Hematopoietic multipotent progenitor cell treated with erythropoietin and hydrocortisone succinate and interleukin-3 and kit ligand, for 8 days (in vitro differentiated cells): Measurements from ENCODE around the gene DOCK4.

ENCODE experiments used
- DNase-seq: peaks from one replicate; pipeline ENCODE4 v3.0.0-alpha.2; 2015

Gene DOCK4

GRCh38 chr7:111752022-111752582 lies 454.1 kb downstream of the DOCK4 start:
- peak; percentile 67 for DNase-seq

- DNase-seq = no peak
These were observed 455.3 kb downstream of the DOCK4 start for GRCh38 chr7:111750878-111751277.

DNA sequence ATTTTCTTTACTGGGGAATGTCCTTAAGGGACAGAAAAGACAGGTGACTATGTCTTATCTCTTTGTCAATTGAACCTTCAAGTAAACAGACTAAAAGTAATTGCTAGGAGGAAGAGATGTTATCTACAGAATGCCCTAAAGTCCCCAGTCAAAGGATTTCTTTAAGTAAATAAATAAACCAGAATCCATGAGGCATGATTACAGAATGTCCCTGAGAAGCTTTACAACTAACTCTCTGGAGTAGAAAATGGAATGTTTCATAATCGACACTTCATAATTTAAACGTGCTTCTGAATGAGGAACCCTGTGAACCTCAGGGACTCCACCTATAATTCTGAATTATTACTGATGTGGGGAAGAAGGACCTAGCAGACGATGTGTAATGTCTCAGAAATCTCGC lies 456.0 kb downstream of the DOCK4 start:
- DNase-seq = no peak

GRCh38 chr7:111749625-111750024 lies 456.6 kb downstream of the DOCK4 start:
- DNase-seq = no peak

- no peak for DNase-seq
These were observed 458.5 kb downstream of the DOCK4 start for GRCh38 chr7:111747718-111748117.

GRCh38 chr7:111746950-111747349 lies 459.2 kb downstream of the DOCK4 start:
- DNase-seq = no peak

DNA sequence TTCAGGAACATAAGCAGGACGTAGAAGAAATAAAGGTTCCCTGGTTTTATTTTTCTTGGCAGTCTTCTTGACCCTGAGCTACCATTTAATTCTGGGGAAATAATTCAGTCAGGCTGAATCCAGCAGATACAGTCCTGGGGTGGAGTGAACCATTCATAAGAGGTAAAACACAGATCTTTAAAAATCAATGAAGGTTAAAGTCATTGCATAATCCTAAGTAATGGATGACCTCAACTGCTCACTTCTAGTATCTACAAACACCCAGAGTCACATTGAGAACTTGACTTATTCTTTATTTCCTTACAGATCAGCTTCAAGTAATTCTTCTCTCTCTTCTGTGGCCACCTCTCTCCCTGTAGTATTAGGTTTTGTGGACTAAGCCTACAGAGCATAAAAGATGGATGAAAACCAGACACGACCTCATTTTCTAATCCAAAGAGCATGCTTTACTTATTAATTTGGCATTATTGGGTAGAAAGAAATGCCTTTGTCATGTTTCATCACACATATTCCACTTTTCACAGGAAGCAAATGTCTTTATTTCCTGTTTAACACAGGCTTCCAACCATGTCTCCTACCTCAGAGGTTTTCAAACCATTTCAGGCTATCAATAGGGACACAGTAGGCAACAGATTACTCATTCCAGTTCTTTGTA lies 461.6 kb downstream of the DOCK4 start:
- DNase-seq = no peak

DNA sequence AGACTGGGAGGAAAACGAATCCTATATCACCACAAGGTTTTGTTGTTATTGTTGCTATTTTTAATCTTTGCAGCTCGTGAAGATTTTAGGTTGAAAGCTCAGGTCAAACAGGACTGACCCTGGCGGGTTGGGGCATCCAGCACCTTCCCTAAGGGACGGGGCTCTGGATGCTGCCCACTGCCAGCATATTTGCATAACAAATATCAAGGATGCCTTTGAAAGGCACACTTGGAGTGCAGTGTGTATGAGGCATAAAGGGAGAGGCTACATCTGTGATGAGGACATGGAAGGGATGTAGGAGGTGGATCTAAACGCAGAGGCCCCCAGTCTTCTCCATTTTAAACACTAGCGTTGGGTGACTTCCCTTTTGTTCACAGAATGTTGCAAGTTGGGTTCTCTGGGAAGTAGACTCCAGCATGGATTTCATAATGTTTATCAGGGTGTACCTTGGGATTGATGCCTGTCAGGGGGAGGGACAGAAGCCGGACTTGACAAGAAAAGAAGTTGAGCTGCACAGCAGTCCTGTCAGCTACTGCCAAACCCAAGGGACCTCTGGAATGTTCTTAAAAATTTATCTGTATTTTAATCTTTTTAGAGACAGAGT lies 462.9 kb downstream of the DOCK4 start:
- DNase-seq = no peak

DNA sequence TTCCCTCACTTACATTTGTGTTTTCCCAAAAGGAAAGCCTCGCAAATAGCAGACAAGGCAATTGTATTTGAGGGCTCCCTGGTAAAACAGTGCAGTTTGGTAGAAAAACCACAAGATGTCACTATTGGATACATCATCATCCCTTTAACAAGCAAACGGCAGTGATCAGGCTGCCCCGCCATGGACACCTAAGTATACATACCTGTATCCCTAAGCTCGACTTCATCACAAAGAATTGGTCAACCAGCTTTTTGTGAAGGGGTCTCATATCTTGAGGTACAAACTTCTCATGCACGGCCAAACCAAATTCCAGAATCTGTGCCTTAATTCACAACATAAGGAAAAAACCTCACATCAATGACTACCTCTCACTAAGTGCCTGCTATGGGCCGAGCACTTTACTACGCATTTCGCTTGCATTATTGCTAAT lies 464.4 kb downstream of the DOCK4 start:
- DNase-seq = peak; percentile 67

DNA sequence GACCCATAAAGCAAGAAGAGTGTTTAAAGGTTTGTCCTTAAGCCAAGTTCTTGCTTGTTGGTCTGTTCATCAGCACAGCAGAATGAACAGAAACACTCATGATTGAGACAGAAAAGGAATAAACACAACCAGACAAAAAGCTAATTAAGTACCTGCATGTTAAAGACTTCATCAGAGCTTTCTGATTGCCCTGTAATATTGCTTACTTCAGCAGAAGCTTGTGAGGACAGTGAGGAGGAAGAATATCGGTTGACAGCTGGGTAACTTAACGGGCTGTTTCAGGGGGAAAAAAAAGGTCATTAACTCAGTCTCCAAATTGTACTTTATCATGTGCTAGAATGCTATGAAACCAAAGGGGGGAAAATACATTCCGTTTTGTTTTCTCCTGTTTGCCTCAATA lies 465.3 kb downstream of the DOCK4 start:
- DNase-seq = no peak

GRCh38 chr7:111736552-111736874 lies 469.7 kb downstream of the DOCK4 start:
- DNase-seq = no peak

DNA sequence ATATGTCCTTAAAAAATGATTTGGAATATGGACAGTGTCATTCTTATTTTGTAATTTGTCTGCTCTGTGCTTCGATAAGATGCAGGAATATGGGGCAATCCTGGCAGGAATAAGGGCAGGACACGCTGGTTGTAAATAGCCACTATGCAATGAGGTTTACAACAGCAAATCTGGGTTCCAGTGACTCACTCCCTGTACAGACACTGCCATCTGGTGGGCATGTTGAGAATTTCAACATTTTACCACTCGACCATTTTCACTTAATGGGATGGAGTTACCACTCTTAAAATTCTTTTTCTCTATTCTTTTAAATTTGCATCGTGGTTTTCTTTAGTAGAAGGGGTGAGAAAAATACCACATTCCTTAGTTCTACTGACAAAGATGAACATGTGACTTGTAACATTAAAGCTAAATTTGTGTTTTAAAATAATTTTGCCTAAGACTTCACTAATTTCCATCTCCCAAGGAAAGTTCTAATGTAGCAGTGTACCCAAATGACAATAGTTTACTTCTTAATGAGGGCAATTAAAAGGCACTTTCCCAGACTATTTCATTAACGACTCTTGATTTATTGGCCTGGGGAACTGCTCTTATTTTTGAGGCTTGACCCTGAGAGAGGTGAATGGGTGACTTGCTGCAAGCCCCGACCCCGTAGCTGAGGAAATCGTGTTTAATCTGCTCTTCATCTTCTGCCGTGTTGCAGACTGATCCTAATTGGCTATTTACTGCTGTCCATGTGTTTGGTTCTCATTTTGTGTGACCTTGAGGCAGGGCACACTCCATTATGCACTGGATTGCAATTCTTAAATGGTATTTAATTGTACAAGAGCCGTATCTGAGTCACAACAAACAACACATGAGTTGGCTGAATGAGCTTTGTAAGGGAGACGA lies 470.3 kb downstream of the DOCK4 start:
- DNase-seq = peak; percentile 73

- no peak for DNase-seq
These were observed 471.1 kb downstream of the DOCK4 start for GRCh38 chr7:111734954-111735660.

GRCh38 chr7:111732923-111733322 lies 473.3 kb downstream of the DOCK4 start:
- DNase-seq = no peak

- peak; percentile 69 for DNase-seq
These were observed 475.5 kb downstream of the DOCK4 start for GRCh38 chr7:111730476-111731300.

GRCh38 chr7:111730057-111730456 lies 476.1 kb downstream of the DOCK4 start:
- no peak for DNase-seq

GRCh38 chr7:111729483-111729882 lies 476.7 kb downstream of the DOCK4 start:
- no peak for DNase-seq

- no peak for DNase-seq
These were observed 477.6 kb downstream of the DOCK4 start for GRCh38 chr7:111728635-111728995.

GRCh38 chr7:111727905-111728634 lies 478.1 kb downstream of the DOCK4 start:
- DNase-seq = no peak

- no peak for DNase-seq
These were observed 487.3 kb downstream of the DOCK4 start for GRCh38 chr7:111718886-111719285.

DNA sequence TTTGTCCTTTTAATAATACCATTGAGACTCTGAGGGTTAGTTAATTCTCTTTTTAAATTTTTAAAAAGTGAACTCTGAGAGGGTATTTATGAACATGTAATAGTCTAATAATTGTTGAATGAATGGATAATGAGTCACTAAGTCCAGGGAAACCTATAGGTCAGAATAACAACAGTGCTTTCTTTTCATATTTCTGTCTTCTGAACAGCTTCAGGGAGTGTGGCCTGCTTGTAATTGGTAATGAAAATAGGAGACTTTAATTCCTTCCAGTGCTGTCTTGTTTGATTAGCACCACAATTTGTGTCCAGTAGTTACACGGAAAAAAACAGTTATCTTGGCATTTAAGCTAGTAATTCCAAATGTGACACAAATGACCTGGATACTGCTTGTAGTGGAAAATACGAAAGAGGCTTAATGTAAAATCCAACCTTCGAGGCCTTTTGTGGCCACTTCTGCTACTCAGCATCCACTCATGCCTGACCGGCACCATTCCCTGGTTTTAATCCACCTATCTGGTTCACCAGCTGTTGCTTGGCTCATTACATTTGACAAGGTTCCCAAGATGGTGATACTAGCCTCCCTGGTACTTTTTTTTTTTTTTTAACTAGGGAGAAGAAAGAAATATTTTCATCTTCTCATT lies 494.7 kb downstream of the DOCK4 start:
- no peak for DNase-seq
